Kidney epithelial cell (primary cell): ENCODE data around the gene ABCC8. TPM values are rescaled to one million over a fixed set of nuclear protein-coding genes. Genes with fewer than 3 reads are reported as not detected.

Source experiments
- DNase-seq: peaks from one replicate; pipeline ENCODE4 v3.0.0-alpha.2; 2010; ENCODE audit warnings: low read depth
- H3K27me3 ChIP-seq: 2 replicates; pipeline ENCODE4 v1.6.0; 2011; ENCODE audit warnings: low read length; ENCODE audit not compliant: control insufficient read depth, insufficient read depth
- H3K36me3 ChIP-seq: 2 replicates; pipeline ENCODE4 v1.5.1; 2011; ENCODE audit warnings: low read length; ENCODE audit not compliant: control insufficient read depth, insufficient read depth
- H3K4me3 ChIP-seq: 2 replicates; pipeline ENCODE4 v1.5.1; 2011; ENCODE audit warnings: low read depth, mild to moderate bottlenecking, control low read depth, low read length
- total RNA-seq: library from RNA; depleted of rRNA; stranded (reverse); fragments of >200 nt; gene quantifications from 2 replicates; pipeline ENCODE4 v1.2.3, GENCODE V29; 2015
- TF ChIP-seq, protein P1 (sequence below): IDR thresholded peaks from 2 replicates; pipeline ENCODE4 v1.5.1; 2011; ENCODE audit warnings: mild to moderate bottlenecking, moderate library complexity, low read length, control low read depth, inconsistent platforms; ENCODE audit not compliant: insufficient read depth, poor library complexity, severe bottlenecking

Gene ABCC8
- total RNA-seq, 1 donor from 2014 or later = not detected

DNA sequence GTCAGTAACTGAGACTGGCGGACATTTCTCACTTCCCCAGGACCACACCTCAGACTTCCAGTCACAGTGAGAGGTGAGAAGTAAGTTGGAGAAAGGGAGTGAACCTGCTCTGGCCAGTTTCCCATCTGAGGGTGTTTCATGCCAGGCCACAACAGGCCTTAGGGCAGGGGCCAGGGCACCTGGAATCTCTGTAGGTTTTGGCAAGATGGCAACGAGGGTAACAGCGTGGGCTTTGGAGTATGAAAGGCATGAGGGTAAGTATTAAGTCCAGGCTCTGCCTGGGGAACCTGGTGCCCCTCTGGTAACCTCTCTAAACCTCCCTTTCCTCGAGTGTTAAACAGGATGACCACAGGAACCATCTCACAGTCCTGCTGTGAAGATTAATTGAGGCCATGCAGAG, 28.5 kb upstream of the ABCC8 start:
- no peak for DNase-seq
- TF ChIP-seq, protein P1, sequence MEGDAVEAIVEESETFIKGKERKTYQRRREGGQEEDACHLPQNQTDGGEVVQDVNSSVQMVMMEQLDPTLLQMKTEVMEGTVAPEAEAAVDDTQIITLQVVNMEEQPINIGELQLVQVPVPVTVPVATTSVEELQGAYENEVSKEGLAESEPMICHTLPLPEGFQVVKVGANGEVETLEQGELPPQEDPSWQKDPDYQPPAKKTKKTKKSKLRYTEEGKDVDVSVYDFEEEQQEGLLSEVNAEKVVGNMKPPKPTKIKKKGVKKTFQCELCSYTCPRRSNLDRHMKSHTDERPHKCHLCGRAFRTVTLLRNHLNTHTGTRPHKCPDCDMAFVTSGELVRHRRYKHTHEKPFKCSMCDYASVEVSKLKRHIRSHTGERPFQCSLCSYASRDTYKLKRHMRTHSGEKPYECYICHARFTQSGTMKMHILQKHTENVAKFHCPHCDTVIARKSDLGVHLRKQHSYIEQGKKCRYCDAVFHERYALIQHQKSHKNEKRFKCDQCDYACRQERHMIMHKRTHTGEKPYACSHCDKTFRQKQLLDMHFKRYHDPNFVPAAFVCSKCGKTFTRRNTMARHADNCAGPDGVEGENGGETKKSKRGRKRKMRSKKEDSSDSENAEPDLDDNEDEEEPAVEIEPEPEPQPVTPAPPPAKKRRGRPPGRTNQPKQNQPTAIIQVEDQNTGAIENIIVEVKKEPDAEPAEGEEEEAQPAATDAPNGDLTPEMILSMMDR = no peak

DNA sequence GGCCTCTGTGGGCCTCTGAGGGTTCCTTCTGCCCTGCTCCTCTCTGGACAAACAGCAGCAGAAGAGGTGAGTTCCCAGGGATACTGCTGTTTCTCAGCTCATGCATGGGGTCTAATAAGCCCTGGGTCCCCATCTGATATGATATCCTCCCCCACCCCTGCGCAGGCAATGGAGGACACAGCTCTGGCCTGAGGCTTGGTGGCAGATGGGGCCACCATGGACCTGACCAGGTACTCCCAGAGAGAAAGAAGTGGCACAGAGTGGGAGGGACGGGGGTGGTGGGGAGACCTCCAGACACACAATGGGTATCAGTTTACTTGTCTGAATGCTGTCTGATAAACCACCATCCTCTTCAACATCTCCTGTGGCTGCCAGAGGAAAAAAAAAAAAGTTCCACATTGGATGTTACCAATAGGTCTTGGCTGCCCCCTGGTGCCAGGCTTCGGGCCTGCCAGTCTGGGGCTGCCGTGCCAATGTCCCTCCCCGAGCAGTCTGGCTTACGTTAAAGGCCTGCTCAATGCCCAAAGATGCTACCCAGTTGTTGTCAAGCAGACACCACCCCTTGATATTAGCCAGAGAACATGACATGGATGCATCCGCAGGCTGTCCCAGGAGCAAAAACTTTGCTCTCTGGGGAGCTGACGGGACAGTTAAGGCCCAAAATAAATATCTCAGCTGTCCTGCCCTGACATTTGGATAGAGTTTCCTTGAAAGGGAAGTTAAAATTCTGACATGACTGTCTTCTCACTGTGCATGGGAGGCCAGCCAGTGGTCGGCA, 27.9 kb upstream of the ABCC8 start:
- Histone ChIP-seq H3K4me3 (no peak overlapping the region), H3K36me3 (no peaks in the 10 kb centered on the region), H3K27me3 (peaks cover 2% of the 10 kb centered on the region)
- DNase-seq = no peak
- TF ChIP-seq, protein P1 = peak; percentile 93

More for the DNA sequence above, 28.5 kb upstream of the ABCC8 start:
- H3K36me3 ChIP-seq = no peaks in the 10 kb centered on the region
- no peaks in the 10 kb centered on the region for H3K27me3 ChIP-seq
- H3K4me3 ChIP-seq = no peak overlapping the region

DNA sequence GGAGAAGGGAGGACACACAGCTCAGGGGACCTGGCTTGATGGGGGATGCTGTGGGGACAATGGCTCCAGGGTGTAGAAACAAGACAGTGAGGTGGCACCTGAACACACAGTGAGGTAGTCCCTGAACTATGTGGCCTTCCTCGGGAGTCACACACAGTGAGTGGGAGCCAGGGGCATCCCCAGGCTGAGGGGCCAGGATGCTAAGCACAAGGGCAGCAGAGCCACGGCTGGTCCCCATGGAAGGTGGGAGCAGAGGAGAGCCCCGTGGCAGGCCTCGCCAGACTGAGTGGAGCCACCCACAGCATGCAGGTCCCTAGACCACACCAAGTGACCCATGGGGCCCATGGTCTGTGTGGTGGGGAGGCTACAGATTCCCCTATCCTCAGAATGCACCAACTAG, 26.0 kb upstream of the ABCC8 start:
- TF ChIP-seq, protein P1 = no peak
- Histone ChIP-seq H3K36me3 (no peaks in the 10 kb centered on the region), H3K27me3 (peaks cover 3% of the 10 kb centered on the region), H3K4me3 (no peak overlapping the region)
- DNase-seq = no peak

DNA sequence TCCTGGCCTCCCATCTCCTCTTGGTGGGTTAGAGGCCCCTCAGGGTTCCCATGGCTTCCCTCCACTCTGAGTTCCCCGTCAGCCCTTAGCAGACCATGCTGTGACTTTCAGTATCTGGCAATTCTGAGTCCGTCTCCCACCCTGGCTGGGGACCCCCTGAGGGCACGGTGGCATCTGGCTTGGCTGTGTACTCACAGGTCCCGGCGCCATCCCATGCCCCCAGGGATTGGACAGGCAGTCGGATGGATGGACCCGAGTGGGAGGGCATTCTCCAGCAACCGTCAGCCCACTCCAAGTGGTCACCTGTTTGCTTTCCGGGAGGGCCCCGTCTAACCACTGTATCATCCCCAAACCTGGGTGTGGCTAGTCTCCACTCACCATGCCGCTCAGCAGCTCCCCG, 24.0 kb upstream of the ABCC8 start:
- Histone ChIP-seq H3K27me3 (peaks cover 6% of the 10 kb centered on the region), H3K36me3 (no peaks in the 10 kb centered on the region), H3K4me3 (no peak overlapping the region)
- DNase-seq = no peak
- TF ChIP-seq, protein P1 = no peak

DNA sequence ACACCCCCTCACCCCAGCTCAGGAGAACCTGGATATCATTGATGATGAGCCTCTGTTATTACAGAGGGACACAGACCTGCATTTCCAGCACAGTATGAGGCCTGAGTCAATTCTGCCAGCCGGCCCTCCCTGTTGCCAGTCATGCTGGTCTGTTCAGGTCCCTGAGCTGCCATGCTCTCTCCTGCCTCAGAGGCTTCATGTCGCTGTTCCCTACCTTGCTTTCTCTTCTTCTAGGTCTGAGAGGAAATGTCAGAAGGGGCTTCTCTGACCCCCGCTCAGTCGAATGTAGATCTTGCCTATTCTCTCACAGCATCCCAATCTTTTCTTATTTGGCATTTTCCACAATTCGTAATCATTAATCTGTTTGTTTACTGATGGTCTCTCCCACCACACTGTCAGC, 21.8 kb upstream of the ABCC8 start:
- peaks cover 6% of the 10 kb centered on the region for H3K27me3 ChIP-seq
- DNase-seq = no peak
- no peak overlapping the region for H3K4me3 ChIP-seq

More for the DNA sequence above, 21.8 kb upstream of the ABCC8 start:
- no peaks in the 10 kb centered on the region for H3K36me3 ChIP-seq
- TF ChIP-seq, protein P1 = no peak
